GM13976 (cell line): Measurements from ENCODE around the gene SOD3.

ENCODE experiments used
- DNase-seq: peaks from one replicate; pipeline ENCODE4 v3.0.0; 2012; ENCODE audit warnings: low spot score
- in situ Hi-C: fragments of 300-500 bp; cut with MboI; formaldehyde crosslinking; loops from one replicate; pipeline ENCODE4 v1.12.0; 2022; ENCODE audit warnings: low sequenced_read_pairs, mixed read lengths, inconsistent platforms; ENCODE audit not compliant: unreplicated experiment
- TF ChIP-seq, protein P1 (sequence below): IDR thresholded peaks from 2 replicates; pipeline ENCODE4 v1.5.1; 2012; ENCODE audit warnings: borderline replicate concordance, mild to moderate bottlenecking; ENCODE audit not compliant: insufficient read depth; ENCODE audit errors: extremely low read depth, missing control alignments, control extremely low read depth

Gene SOD3

DNA sequence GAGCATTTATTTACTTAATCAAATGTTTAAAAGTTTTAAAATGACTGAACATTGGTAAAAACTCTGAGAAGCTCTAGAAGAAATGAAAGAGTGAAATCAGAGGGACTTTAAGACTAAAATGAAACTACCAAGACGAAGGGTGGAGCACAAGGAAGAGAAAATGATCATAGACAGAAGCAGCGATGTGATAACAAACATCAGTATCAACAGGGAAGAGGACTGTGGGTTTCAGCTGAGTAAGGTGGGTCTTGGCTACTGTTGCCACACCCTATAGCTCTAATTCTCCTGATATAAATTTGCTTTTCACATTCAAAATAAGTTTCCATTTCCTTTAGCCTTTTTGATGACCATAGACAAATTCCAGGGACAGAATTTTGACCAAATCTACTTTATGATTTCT is 18.4 kb downstream of the SOD3 start:
- in situ Hi-C loops: no loop called here
- TF ChIP-seq, protein P1, sequence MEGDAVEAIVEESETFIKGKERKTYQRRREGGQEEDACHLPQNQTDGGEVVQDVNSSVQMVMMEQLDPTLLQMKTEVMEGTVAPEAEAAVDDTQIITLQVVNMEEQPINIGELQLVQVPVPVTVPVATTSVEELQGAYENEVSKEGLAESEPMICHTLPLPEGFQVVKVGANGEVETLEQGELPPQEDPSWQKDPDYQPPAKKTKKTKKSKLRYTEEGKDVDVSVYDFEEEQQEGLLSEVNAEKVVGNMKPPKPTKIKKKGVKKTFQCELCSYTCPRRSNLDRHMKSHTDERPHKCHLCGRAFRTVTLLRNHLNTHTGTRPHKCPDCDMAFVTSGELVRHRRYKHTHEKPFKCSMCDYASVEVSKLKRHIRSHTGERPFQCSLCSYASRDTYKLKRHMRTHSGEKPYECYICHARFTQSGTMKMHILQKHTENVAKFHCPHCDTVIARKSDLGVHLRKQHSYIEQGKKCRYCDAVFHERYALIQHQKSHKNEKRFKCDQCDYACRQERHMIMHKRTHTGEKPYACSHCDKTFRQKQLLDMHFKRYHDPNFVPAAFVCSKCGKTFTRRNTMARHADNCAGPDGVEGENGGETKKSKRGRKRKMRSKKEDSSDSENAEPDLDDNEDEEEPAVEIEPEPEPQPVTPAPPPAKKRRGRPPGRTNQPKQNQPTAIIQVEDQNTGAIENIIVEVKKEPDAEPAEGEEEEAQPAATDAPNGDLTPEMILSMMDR: no peak

DNA sequence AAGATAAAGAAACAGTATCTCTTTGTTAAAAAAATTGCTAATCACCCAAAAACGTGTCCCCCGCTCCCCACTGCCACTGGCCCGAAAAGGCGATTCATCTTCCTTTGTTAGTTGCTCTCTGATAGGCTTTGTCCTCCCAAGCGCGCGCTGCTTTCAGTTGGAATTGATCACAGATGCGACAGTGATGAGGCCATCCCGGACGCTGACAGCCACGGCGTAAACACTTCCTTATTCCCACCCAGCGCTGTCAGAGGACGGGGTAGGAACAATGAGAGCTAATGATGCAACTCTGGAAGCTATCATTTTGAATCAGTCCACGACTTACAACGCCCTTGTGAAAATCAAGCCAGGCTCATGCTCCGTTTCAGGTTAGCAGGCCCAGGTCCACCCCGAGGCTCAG is 21.4 kb downstream of the SOD3 start:
- in situ Hi-C loops: no loop called here
- TF ChIP-seq, protein P1: no peak

More for the DNA sequence above, 18.4 kb downstream of the SOD3 start:
- no peak for DNase-seq

DNA sequence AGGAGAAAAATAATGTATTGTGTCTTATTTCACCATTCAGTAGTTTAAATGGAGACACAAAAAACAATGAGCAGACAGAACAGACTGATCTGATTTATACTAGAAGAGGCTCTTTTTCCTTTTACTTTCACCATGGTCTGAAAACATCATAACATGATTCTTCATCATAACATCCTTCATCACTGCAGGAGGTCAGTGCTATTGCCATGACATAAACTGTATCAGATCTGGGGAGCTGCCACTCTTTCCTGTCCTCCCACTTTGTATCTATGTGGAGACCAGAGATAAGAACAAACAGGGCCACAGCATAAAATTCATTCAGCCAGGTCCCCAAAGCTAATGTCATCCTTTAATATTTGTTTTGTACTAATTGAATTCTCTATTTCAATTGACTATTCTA is 25.2 kb downstream of the SOD3 start:
- in situ Hi-C loops: no loop called here
- TF ChIP-seq, protein P1: no peak
- no peak for DNase-seq

More for the DNA sequence above, 21.4 kb downstream of the SOD3 start:
- no peak for DNase-seq

DNA sequence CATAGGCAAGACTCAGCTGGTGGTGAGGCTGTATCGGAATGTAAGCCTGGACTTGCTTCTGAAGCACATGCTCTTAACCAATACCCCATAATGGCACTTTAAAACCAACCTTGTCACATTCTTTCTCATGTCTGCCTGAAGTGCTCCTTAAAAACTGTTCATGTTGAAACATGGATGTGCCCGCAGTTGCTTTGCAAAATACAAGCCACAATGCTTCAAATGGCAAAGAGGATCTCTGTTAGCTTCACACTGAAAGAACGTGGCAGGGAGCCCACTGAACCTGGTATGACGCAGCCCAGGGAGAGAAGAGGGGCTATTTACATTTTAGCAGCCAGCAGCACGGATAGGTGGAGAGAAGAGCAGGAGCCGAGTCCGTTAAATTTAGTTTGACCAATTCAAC is 29.3 kb downstream of the SOD3 start:
- in situ Hi-C loops: no loop called here

DNA sequence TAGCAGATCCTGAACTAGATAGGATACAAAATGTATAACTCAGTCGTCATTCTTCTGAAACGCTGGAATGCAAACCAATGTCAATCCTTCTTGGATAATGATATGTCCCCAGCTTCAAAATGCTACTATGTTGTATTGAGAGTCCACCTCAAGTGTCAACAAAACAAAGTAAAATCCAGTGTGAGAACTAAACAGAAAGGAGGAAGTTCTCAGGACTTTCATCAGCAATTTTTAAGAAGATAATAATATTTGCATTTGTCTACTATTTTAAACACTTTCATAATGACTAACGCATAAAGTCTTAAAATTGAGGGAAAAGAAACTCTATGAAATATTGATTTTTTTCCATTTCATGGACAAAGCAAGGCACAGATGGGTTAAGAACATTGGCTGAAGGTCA is 36.3 kb downstream of the SOD3 start:
- in situ Hi-C loops: no loop called here
- peak; percentile 27 for DNase-seq
- TF ChIP-seq, protein P1: no peak

More for the DNA sequence above, 29.3 kb downstream of the SOD3 start:
- DNase-seq: no peak
- TF ChIP-seq, protein P1: no peak

DNA sequence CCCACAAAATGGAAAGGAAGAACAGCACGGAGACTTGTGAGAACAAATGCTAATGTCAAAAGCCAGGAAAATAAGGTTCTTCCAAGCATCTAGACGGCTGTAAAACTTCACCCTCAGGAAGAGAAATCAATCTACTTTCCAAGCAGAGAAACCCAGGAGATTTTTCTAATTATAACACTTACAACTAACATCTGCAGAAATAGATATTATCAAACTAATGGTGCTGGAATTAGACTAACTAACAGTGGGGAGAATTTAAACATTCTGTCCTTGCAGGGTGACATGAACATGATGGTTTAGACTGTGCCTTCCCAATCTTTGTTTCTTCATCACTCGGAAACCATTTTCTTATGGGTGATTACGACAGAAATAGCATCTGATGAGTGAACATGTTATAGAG is 40.3 kb downstream of the SOD3 start:
- TF ChIP-seq, protein P1: no peak
- no peak for DNase-seq
- in situ Hi-C loops: no loop called here
